ENCODE data around the gene TMEM9. TPM values are rescaled to one million over a fixed set of nuclear protein-coding genes. Genes with fewer than 3 reads are reported as not detected.

TMEM9 gene
- total RNA-seq, 2 donors from 2014 or later, result 131 to 164 TPM

DNA sequence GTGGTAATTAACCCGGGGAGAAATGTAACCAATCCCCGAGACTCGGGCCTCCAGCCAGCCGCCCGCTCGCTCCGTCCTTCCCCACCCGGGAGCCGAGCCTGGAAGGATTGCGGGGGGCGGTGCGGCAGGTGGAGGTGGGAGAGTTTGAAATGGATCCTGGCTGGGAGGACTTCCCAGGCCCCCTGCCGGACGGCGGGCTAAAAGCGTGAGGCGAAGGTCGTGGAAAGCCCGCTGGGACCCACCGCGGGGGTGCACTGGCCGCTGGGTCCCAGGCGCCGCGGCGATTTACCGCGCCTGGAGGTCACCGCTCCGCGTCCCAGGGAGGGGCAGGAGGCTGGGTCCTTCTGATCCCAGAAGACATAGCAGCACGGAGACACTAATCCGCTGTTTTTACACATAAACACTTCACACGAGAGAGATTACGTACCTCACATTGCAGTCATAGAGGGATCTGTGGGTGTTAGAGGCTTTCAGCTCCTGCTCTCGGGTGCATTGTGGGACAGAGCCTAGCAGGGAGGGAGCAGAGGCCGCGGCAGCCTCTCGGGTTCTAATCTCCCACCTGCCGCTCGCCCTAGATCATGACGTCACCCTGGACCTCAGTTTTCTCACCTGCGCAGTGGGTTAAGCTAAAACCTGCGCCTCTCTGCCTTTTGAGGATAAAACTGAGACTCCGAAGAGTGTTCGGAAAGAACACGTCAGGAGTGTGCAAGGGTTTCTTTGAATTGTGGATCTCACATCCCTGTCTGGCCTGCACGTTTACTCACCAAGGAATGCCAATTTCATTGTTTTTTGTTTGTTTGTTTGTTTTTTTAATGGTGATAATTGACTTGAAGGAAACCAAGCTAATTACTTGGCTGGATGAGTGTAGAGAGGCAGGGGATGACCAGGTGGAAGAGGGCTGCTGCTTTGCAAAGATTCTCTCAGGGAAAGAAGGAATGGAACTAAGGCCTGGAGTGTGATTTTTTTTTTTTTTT lies 17.1 kb upstream of the TMEM9 start:
- Histone ChIP-seq H3K9me3 (no peaks in the 10 kb centered on the region), H3K4me3 (peak overlapping the region; percentile 51 to 52), H3K27ac (peak overlapping the region; percentile 75 to 88), H3K27me3 (replicated peaks; ENCODE audit: insufficient read depth) (no peaks in the 10 kb centered on the region), H3K4me1 (replicated peaks) (no peaks in the 10 kb centered on the region), H3K36me3 (no peaks in the 10 kb centered on the region)
- DNase-seq (ENCODE audit: low spot score), result no peak
- intact Hi-C loops (cut with DNase I), result loop anchor here (2.0 kb wide), 1 partner anchor 17 kb away; the partner anchor contains the start of gene TMEM9
- WGBS, result 10% methylated on average over 48 of the region's 48 CpGs
- TF ChIP-seq, protein P1, sequence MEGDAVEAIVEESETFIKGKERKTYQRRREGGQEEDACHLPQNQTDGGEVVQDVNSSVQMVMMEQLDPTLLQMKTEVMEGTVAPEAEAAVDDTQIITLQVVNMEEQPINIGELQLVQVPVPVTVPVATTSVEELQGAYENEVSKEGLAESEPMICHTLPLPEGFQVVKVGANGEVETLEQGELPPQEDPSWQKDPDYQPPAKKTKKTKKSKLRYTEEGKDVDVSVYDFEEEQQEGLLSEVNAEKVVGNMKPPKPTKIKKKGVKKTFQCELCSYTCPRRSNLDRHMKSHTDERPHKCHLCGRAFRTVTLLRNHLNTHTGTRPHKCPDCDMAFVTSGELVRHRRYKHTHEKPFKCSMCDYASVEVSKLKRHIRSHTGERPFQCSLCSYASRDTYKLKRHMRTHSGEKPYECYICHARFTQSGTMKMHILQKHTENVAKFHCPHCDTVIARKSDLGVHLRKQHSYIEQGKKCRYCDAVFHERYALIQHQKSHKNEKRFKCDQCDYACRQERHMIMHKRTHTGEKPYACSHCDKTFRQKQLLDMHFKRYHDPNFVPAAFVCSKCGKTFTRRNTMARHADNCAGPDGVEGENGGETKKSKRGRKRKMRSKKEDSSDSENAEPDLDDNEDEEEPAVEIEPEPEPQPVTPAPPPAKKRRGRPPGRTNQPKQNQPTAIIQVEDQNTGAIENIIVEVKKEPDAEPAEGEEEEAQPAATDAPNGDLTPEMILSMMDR (IDR thresholded peaks at IDR 0.05), result peak in 1 of 4 experiments; percentile 43
- no peak for TF ChIP-seq POLR2AphosphoS5 (IDR thresholded peaks at IDR 0.05)

GRCh38 chr1:201170533-201171062 lies 16.3 kb upstream of the TMEM9 start:
- H3K4me1 ChIP-seq (replicated peaks), result no peaks in the 10 kb centered on the region
- no peaks in the 10 kb centered on the region for H3K36me3 ChIP-seq
- peak overlapping the region; percentile 51 to 52 for H3K4me3 ChIP-seq
- H3K9me3 ChIP-seq, result no peaks in the 10 kb centered on the region
- peak; percentile 95 for DNase-seq (ENCODE audit: low spot score)
- H3K27me3 ChIP-seq (replicated peaks; ENCODE audit: insufficient read depth), result no peaks in the 10 kb centered on the region
- intact Hi-C loops (cut with DNase I), result loop anchor here (2.0 kb wide), 1 partner anchor 16 kb away; the partner anchor contains the start of gene TMEM9
- WGBS, result 10% methylated on average over 12 of the region's 26 CpGs
- TF ChIP-seq POLR2A (IDR thresholded peaks at IDR 0.05), result peak; percentile 78
- TF ChIP-seq POLR2AphosphoS5 (IDR thresholded peaks at IDR 0.05), result peak; percentile 88
- TF ChIP-seq, protein P1 (IDR thresholded peaks at IDR 0.05), result peak in 1 of 4 experiments; percentile 49
- peak overlapping the region; percentile 75 to 88 for H3K27ac ChIP-seq

DNA sequence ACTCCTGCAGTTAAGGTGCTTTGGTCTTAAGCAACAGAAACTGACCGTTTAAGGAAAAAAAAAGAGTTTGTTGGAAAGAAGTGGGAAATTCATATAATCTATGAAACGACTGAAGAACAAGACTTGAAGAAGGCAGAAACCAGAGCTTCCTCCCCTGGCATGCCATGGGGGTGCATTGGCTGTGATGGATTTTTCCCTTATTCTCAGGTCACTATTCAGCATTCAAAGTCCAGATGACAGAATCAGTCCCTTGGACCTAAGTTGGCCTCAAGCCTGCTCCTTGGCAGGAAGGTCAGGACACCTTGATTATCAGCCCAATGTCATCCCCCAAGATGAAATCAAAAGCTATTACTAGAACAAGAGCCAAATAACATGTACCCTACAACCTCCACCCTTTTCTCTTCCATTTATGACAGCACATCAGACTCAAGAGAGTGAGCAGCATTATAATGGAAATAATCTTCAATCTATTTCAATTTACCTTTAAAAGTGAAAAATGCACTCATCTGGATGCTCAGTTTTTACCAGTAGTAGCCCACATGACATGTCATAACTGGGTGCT lies 15.8 kb upstream of the TMEM9 start:
- WGBS, result 84% methylated on average over 2 of the region's 2 CpGs
- intact Hi-C loops (cut with DNase I), result loop anchor here (2.0 kb wide), 1 partner anchor 15 kb away; the partner anchor contains the start of gene TMEM9
- peak overlapping the region; percentile 75 to 88 for H3K27ac ChIP-seq
- H3K9me3 ChIP-seq, result no peaks in the 10 kb centered on the region
- no peak for DNase-seq (ENCODE audit: low spot score)
- H3K36me3 ChIP-seq, result no peaks in the 10 kb centered on the region
- peak overlapping the region in 1 of 2 donors; percentile 52 for H3K4me3 ChIP-seq
- H3K27me3 ChIP-seq (replicated peaks; ENCODE audit: insufficient read depth), result no peaks in the 10 kb centered on the region
- H3K4me1 ChIP-seq (replicated peaks), result no peaks in the 10 kb centered on the region
- no peak for TF ChIP-seq POLR2A (IDR thresholded peaks at IDR 0.05)
- TF ChIP-seq, protein P1 (IDR thresholded peaks at IDR 0.05), result no peak
- no peak for TF ChIP-seq POLR2AphosphoS5 (IDR thresholded peaks at IDR 0.05)

GRCh38 chr1:201169203-201169602 lies 14.9 kb upstream of the TMEM9 start:
- no peak for DNase-seq (ENCODE audit: low spot score)
- Histone ChIP-seq H3K9me3 (no peaks in the 10 kb centered on the region), H3K4me1 (replicated peaks) (no peaks in the 10 kb centered on the region), H3K27me3 (replicated peaks; ENCODE audit: insufficient read depth) (no peaks in the 10 kb centered on the region), H3K4me3 (no peak overlapping the region), H3K36me3 (no peaks in the 10 kb centered on the region), H3K27ac (no peak overlapping the region)
- TF ChIP-seq, protein P1 (IDR thresholded peaks at IDR 0.05), result no peak
- TF ChIP-seq POLR2AphosphoS5 (IDR thresholded peaks at IDR 0.05), result no peak
- TF ChIP-seq POLR2A (IDR thresholded peaks at IDR 0.05), result no peak
- WGBS, result 93% methylated on average over 3 of the region's 3 CpGs
- intact Hi-C loops (cut with DNase I), result no loop called here
